ENCODE results near the gene PFKP.

GRCh38 chr10:3093996-3094395 lies 26.6 kb downstream of the PFKP start:
- no peak for TF ChIP-seq POLR2A (IDR thresholded peaks at IDR 0.05; ENCODE audit: low read depth)
- TF ChIP-seq CTCF (IDR thresholded peaks at IDR 0.05), result no peak

Measured in esophagus muscularis mucosa (tissue), 3 donors.